A673 (cell line): Measurements from ENCODE around the gene LRTM2. TPM values are rescaled to one million over a fixed set of nuclear protein-coding genes. Genes with fewer than 3 reads are reported as not detected.

Experiments
- BruUV-seq: library from RNA; stranded (reverse); fragments of 400-500 nt; replicated peaks from 2 replicates; lab custom pipeline; 2021; lab: Mats Ljungman, UMichigan
- CTCF ChIA-PET: fragments of 300-600 bp; sonication (Branson Sonifier 250); formaldehyde crosslinking; loops from one replicate; lab custom pipeline; 2022; ENCODE audit warnings: antibody characterized with exemption; lab: Charles Lee
- POLR2A ChIA-PET: fragments of 300-600 bp; sonication (Branson Sonifier 250); formaldehyde crosslinking; loops from one replicate; lab custom pipeline; 2022; ENCODE audit warnings: antibody characterized with exemption; ENCODE audit not compliant: low non-redundant PET; lab: Charles Lee
- DNase-seq: peaks from one replicate; pipeline ENCODE4 v3.0.0-alpha.2; 2015; ENCODE audit warnings: low spot score
- H3K27ac ChIP-seq: fragments of 200-600 bp; sonication (generic); 2 replicates; pipeline ENCODE4 v1.5.1; 2016; ENCODE audit warnings: mixed run types, low read depth, mild to moderate bottlenecking, mixed read lengths, antibody characterized with exemption, low read length; ENCODE audit not compliant: poor library complexity, severe bottlenecking
- H3K27me3 ChIP-seq: fragments of 200-600 bp; sonication (generic); replicated peaks from 2 replicates; pipeline ENCODE4 v1.6.1; 2017; ENCODE audit warnings: mixed run types, low read depth, mild to moderate bottlenecking, mixed read lengths, antibody characterized with exemption, low read length; ENCODE audit not compliant: insufficient read depth, poor library complexity
- H3K36me3 ChIP-seq: fragments of 200-600 bp; sonication (generic); 2 replicates; pipeline ENCODE4 v1.6.1; 2016; ENCODE audit warnings: mixed run types, mild to moderate bottlenecking, mixed read lengths, antibody characterized with exemption, low read length; ENCODE audit not compliant: insufficient read depth, poor library complexity, severe bottlenecking
- H3K4me1 ChIP-seq: fragments of 200-600 bp; sonication (generic); 2 replicates; pipeline ENCODE4 v1.6.1; 2017; ENCODE audit warnings: mixed run types, mild to moderate bottlenecking, mixed read lengths, antibody characterized with exemption, low read length; ENCODE audit not compliant: insufficient read depth, poor library complexity, severe bottlenecking
- H3K4me3 ChIP-seq: fragments of 200-600 bp; sonication (generic); 2 replicates; pipeline ENCODE4 v1.5.1; 2016; ENCODE audit warnings: low read depth, mixed run types, mild to moderate bottlenecking, mixed read lengths, low read length; ENCODE audit not compliant: poor library complexity, severe bottlenecking
- H3K9me3 ChIP-seq: fragments of 200-600 bp; sonication (generic); 2 replicates; pipeline ENCODE4 v1.6.1; 2016; ENCODE audit warnings: mixed run types, low read depth, mild to moderate bottlenecking, mixed read lengths, antibody characterized with exemption, low read length; ENCODE audit not compliant: poor library complexity, severe bottlenecking
- CTCF ChIP-seq: fragments of 300-800, 200-600 bp; sonication (generic); conservative IDR thresholded peaks from 2 replicates; pipeline ENCODE4 v1.5.1; 2017; ENCODE audit warnings: low read depth, mild to moderate bottlenecking, antibody characterized with exemption, low read length, moderate library complexity, mixed read lengths
- EZH2 ChIP-seq: fragments of 200-600 bp; sonication (generic); IDR thresholded peaks from 2 replicates; pipeline ENCODE4 v1.6.1; 2017; ENCODE audit warnings: borderline replicate concordance, low read depth, mild to moderate bottlenecking, mixed read lengths, antibody characterized with exemption, low read length; ENCODE audit not compliant: poor library complexity, severe bottlenecking
- intact Hi-C: fragments of 100-400 bp; cut with micrococcal nuclease; formaldehyde crosslinking; loops from one replicate; pipeline ENCODE4 v1.10.0; 2022; ENCODE audit not compliant: unreplicated experiment
- total RNA-seq: library from RNA; stranded (reverse); gene quantifications from 2 replicates; pipeline ENCODE4 v1.2.3, GENCODE V29; 2021

The LRTM2 gene
- total RNA-seq, 1 experiment from 2014 or later: not detected

GRCh38 chr12:1799051-1799881, 21.1 kb upstream of the LRTM2 start:
- ChIA-PET POLR2A (interaction anchor here (0.6 kb wide), 1 partner anchor 68 kb away, joined by 6 read pairs; no protein-coding TSS in a partner anchor), CTCF (interaction anchor here (1.6 kb wide), 1 partner anchor 141 kb away, joined by 4 read pairs; no protein-coding TSS in a partner anchor)
- no peak overlapping the region for H3K4me3 ChIP-seq
- H3K27me3 ChIP-seq: no peaks in the 10 kb centered on the region
- intact Hi-C loops: loop anchor here (5.0 to 10.0 kb wide), 2 partner anchors 236 to 783 kb away; no protein-coding TSS in a partner anchor
- no peak overlapping the region for H3K27ac ChIP-seq
- no peak for TF ChIP-seq CTCF
- no peaks in the 10 kb centered on the region for H3K9me3 ChIP-seq
- BruUV-seq: no TSS peak
- H3K4me1 ChIP-seq: peaks cover 4% of the 10 kb centered on the region
- no peak for DNase-seq
- H3K36me3 ChIP-seq: no peaks in the 10 kb centered on the region

- DNase-seq: no peak
- intact Hi-C loops: loop anchor here (5.0 to 10.0 kb wide), 2 partner anchors 235 to 782 kb away; no protein-coding TSS in a partner anchor
- Histone ChIP-seq H3K27me3 (no peaks in the 10 kb centered on the region), H3K4me1 (peaks cover 4% of the 10 kb centered on the region), H3K4me3 (no peak overlapping the region), H3K9me3 (no peaks in the 10 kb centered on the region), H3K36me3 (no peaks in the 10 kb centered on the region), H3K27ac (no peak overlapping the region)
- TF ChIP-seq EZH2 (no peak), CTCF (no peak)
- BruUV-seq: no TSS peak
- POLR2A ChIA-PET: no interaction called here
- CTCF ChIA-PET: interaction anchor here (0.7 kb wide), 1 partner anchor 140 kb away, joined by 3 read pairs; no protein-coding TSS in a partner anchor
Measured at GRCh38 chr12:1799882-1800400, 20.4 kb upstream of the LRTM2 start.

GRCh38 chr12:1800401-1801302, 19.7 kb upstream of the LRTM2 start:
- intact Hi-C loops: no loop called here
- Histone ChIP-seq H3K4me1 (peaks cover 4% of the 10 kb centered on the region), H3K4me3 (no peak overlapping the region), H3K36me3 (no peaks in the 10 kb centered on the region), H3K27ac (no peak overlapping the region), H3K27me3 (no peaks in the 10 kb centered on the region), H3K9me3 (no peaks in the 10 kb centered on the region)
- BruUV-seq: no TSS peak
- DNase-seq: peak; percentile 53
- ChIA-PET CTCF (interaction anchor here (0.6 to 0.7 kb wide), 2 partner anchors 62 to 139 kb away, joined by 3 read pairs; no protein-coding TSS in a partner anchor), POLR2A (no interaction called here)
- no peak for TF ChIP-seq EZH2
- peak; percentile 60 for TF ChIP-seq CTCF
